ENCODE data around the gene PFKFB3. TPM values are rescaled to one million over a fixed set of nuclear protein-coding genes. Genes with fewer than 3 reads are reported as not detected.
A peak's percentile ranks its signal among the peaks of the same experiment; 100 is the strongest.

Gene PFKFB3
- total and polyA plus RNA-seq, 4 donors: 11.4 to 234 (median 66.3) TPM

DNA sequence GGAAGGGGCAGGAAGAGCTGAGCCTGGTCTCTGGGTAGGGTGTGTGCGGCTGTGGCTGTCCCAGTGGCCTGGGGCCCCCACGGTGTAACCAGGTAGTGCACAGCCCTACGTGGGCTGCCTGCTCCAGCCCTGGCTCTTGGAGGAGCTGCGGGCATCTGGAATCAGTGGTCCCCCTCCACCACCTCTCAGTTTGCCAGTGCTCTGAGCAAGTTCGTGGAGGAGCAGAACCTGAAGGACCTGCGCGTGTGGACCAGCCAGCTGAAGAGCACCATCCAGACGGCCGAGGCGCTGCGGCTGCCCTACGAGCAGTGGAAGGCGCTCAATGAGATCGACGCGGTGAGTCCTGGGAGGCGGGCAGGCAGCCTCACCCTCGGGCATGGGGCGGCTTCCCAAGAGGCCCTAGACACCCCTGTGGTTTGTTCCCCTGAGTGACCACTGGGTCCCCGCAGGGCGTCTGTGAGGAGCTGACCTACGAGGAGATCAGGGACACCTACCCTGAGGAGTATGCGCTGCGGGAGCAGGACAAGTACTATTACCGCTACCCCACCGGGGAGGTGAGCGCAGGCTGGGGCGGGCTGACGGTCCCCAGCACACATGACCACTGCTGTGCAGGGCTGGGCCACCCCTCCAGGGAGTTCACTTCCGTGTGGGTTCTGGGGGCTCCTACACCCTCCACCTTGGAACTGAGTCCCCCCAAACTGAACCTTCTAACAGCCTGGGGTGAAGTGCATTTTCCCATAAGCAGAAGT lies 18.6 kb downstream of the PFKFB3 start:
- peaks cover 21 to 82% (median 49%) of the 10 kb centered on the region in 4 donors for H3K36me3 ChIP-seq (ENCODE audit: control insufficient read depth in 4 of 4, insufficient read depth in 4 of 4, low read length in 4 of 4)
- DNase-seq (no peak), ATAC-seq (ENCODE audit: insufficient read depth, low FRiP score) (no peak)
- H3K4me1 ChIP-seq (ENCODE audit: control insufficient read depth in 5 of 5, insufficient read depth in 5 of 5, low read length in 5 of 5): no peaks in the 10 kb centered on the region
- no peaks in the 10 kb centered on the region for H3K9me3 ChIP-seq (ENCODE audit: control insufficient read depth in 4 of 4, insufficient read depth in 3 of 4, low read length in 3 of 4)
- 96 to 97% methylated on average over 30 of the region's 30 CpGs for WGBS, 2 donors
- H3K9ac ChIP-seq (ENCODE audit: insufficient read depth in 1 of 2, low read length in 2 of 2): no peak overlapping the region
- no peak overlapping the region for H3K4me3 ChIP-seq
- no peaks in the 10 kb centered on the region for H3K27me3 ChIP-seq (ENCODE audit: control insufficient read depth in 3 of 3, insufficient read depth in 3 of 3, low read length in 2 of 3)
- peak overlapping the region in 1 of 2 donors; percentile 42 for H3K27ac ChIP-seq (ENCODE audit: low read depth in 1 of 2, low read length in 1 of 2)
- TF ChIP-seq, protein P1, sequence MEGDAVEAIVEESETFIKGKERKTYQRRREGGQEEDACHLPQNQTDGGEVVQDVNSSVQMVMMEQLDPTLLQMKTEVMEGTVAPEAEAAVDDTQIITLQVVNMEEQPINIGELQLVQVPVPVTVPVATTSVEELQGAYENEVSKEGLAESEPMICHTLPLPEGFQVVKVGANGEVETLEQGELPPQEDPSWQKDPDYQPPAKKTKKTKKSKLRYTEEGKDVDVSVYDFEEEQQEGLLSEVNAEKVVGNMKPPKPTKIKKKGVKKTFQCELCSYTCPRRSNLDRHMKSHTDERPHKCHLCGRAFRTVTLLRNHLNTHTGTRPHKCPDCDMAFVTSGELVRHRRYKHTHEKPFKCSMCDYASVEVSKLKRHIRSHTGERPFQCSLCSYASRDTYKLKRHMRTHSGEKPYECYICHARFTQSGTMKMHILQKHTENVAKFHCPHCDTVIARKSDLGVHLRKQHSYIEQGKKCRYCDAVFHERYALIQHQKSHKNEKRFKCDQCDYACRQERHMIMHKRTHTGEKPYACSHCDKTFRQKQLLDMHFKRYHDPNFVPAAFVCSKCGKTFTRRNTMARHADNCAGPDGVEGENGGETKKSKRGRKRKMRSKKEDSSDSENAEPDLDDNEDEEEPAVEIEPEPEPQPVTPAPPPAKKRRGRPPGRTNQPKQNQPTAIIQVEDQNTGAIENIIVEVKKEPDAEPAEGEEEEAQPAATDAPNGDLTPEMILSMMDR (IDR thresholded peaks at IDR 0.05; ENCODE audit: control extremely low read depth, extremely low read depth): no peak

DNA sequence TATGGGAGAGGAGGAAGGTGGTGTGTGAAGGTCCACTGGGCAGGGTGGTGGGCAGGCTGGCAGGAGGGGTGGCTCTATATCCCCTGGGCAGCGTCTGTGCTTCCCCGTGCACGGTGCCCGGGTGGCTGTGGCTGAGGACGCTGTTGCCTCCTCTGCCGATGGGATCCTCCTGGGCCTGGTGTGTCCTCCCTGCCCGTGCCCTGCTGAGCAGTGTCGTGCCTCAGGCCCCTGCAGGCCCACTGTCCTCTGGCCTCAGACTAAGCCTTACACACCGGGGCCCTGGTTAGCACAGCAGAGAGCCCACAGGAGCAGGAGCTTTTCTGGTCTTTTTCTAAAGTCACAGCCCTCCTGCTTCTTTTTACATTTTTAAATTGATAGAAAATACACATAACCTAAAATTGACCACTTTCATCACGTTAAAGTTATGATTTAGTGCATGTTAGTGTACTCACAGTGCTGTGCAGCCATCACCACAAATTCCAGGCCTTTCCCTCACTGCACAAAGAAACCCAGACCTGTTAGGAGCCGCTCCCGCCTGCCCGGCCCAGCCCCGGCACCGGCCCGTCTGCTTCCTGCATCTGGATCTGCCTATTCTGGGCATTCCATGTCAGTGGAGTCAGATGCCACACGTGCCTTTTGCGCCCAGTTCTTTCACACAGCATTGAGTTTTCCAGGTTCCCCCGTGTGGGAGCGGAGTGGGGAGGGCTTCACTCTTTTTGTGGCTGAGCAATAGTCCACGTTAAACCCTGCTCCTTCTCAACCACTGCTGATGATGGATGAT lies 19.4 kb downstream of the PFKFB3 start:
- no peak for DNase-seq
- H3K9me3 ChIP-seq (ENCODE audit: control insufficient read depth in 4 of 4, insufficient read depth in 3 of 4, low read length in 3 of 4): no peaks in the 10 kb centered on the region
- no peak for ATAC-seq (ENCODE audit: insufficient read depth, low FRiP score)
- H3K4me1 ChIP-seq (ENCODE audit: control insufficient read depth in 5 of 5, insufficient read depth in 5 of 5, low read length in 5 of 5): no peaks in the 10 kb centered on the region
- no peaks in the 10 kb centered on the region for H3K27me3 ChIP-seq (ENCODE audit: control insufficient read depth in 3 of 3, insufficient read depth in 3 of 3, low read length in 2 of 3)
- peaks cover 26 to 77% (median 51%) of the 10 kb centered on the region in 4 donors for H3K36me3 ChIP-seq (ENCODE audit: control insufficient read depth in 4 of 4, insufficient read depth in 4 of 4, low read length in 4 of 4)
- peak overlapping the region in 1 of 2 donors; percentile 42 for H3K27ac ChIP-seq (ENCODE audit: low read depth in 1 of 2, low read length in 1 of 2)
- 89% methylated on average over 21 of the region's 21 CpGs for WGBS, 2 donors
- H3K9ac ChIP-seq (ENCODE audit: insufficient read depth in 1 of 2, low read length in 2 of 2): no peak overlapping the region
- TF ChIP-seq, protein P1 (IDR thresholded peaks at IDR 0.05; ENCODE audit: control extremely low read depth, extremely low read depth): no peak
- H3K4me3 ChIP-seq: no peak overlapping the region

DNA sequence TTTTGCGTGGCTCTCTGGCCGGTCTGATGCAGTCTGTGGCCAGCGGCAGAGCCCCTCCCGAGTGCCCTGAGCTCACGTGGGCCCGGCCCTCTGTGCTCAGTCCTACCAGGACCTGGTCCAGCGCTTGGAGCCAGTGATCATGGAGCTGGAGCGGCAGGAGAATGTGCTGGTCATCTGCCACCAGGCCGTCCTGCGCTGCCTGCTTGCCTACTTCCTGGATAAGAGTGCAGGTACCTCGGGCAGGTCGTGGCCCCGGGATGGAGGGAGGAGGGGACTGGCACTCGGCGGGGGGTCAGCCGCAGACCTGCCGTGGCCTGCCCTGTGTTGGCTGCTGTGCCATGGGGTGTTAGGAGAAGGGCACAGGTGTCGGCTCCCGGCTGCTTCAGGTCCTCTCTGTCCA lies 20.0 kb downstream of the PFKFB3 start:
- no peaks in the 10 kb centered on the region for H3K4me1 ChIP-seq (ENCODE audit: control insufficient read depth in 5 of 5, insufficient read depth in 5 of 5, low read length in 5 of 5)
- no peaks in the 10 kb centered on the region for H3K27me3 ChIP-seq (ENCODE audit: control insufficient read depth in 3 of 3, insufficient read depth in 3 of 3, low read length in 2 of 3)
- WGBS, 2 donors: 92 to 95% methylated on average over 19 of the region's 19 CpGs
- ATAC-seq (ENCODE audit: insufficient read depth, low FRiP score): no peak
- H3K9ac ChIP-seq (ENCODE audit: insufficient read depth in 1 of 2, low read length in 2 of 2): no peak overlapping the region
- peaks cover 26 to 79% (median 51%) of the 10 kb centered on the region in 4 donors for H3K36me3 ChIP-seq (ENCODE audit: control insufficient read depth in 4 of 4, insufficient read depth in 4 of 4, low read length in 4 of 4)
- TF ChIP-seq, protein P1 (IDR thresholded peaks at IDR 0.05; ENCODE audit: control extremely low read depth, extremely low read depth): no peak
- no peak overlapping the region for H3K4me3 ChIP-seq
- DNase-seq: no peak
- H3K9me3 ChIP-seq (ENCODE audit: control insufficient read depth in 4 of 4, insufficient read depth in 3 of 4, low read length in 3 of 4): no peaks in the 10 kb centered on the region
- no peak overlapping the region for H3K27ac ChIP-seq (ENCODE audit: low read depth in 1 of 2, low read length in 1 of 2)
